ENCODE results near the gene ZNF394.

The ZNF394 gene

GRCh38 chr7:99459087-99459486, 41.0 kb downstream of the ZNF394 start:
- peak; percentile 36 for TF ChIP-seq CTCF (IDR thresholded peaks at IDR 0.05; ENCODE audit: low read length, missing control alignments)
- peak; percentile 28 for DNase-seq (ENCODE audit: low read depth)
- no peak overlapping the region for H3K4me3 ChIP-seq (replicated peaks; ENCODE audit: low read depth, low read length)

GRCh38 chr7:99457650-99458493, 42.2 kb downstream of the ZNF394 start:
- DNase-seq (ENCODE audit: low read depth), result no peak
- TF ChIP-seq CTCF (IDR thresholded peaks at IDR 0.05; ENCODE audit: low read length, missing control alignments), result no peak
- H3K4me3 ChIP-seq (replicated peaks; ENCODE audit: low read depth, low read length), result no peak overlapping the region

GRCh38 chr7:99457050-99457649, 42.9 kb downstream of the ZNF394 start:
- no peak for DNase-seq (ENCODE audit: low read depth)
- TF ChIP-seq CTCF (IDR thresholded peaks at IDR 0.05; ENCODE audit: low read length, missing control alignments), result no peak
- no peak overlapping the region for H3K4me3 ChIP-seq (replicated peaks; ENCODE audit: low read depth, low read length)

GRCh38 chr7:99456288-99456687, 43.8 kb downstream of the ZNF394 start:
- no peak for TF ChIP-seq CTCF (IDR thresholded peaks at IDR 0.05; ENCODE audit: low read length, missing control alignments)
- no peak for DNase-seq (ENCODE audit: low read depth)
- H3K4me3 ChIP-seq (replicated peaks; ENCODE audit: low read depth, low read length), result no peak overlapping the region

- no peak overlapping the region for H3K4me3 ChIP-seq (replicated peaks; ENCODE audit: low read depth, low read length)
- TF ChIP-seq CTCF (IDR thresholded peaks at IDR 0.05; ENCODE audit: low read length, missing control alignments), result no peak
- DNase-seq (ENCODE audit: low read depth), result no peak
Measured at GRCh38 chr7:99455874-99456273, 44.2 kb downstream of the ZNF394 start.

GRCh38 chr7:99453105-99453504, 47.0 kb downstream of the ZNF394 start:
- H3K4me3 ChIP-seq (replicated peaks; ENCODE audit: low read depth, low read length), result no peak overlapping the region
- DNase-seq (ENCODE audit: low read depth), result no peak
- no peak for TF ChIP-seq CTCF (IDR thresholded peaks at IDR 0.05; ENCODE audit: low read length, missing control alignments)

All from fibroblast of pulmonary artery (primary cell).